NB4 (cell line): ENCODE results near the gene FRAS1.

ENCODE experiments used
- DNase-seq: peaks from one replicate; pipeline ENCODE4 v3.0.0; 2010; ENCODE audit warnings: low read depth
- H3K4me3 ChIP-seq: one replicate; pipeline ENCODE4 v1.5.1; 2011; ENCODE audit warnings: mild to moderate bottlenecking, low read depth, low read length, moderate library complexity
- CTCF ChIP-seq: IDR thresholded peaks from one replicate; pipeline ENCODE4 v1.5.1; 2012; ENCODE audit warnings: low read depth, low read length
- MAX ChIP-seq: IDR thresholded peaks from 2 replicates; pipeline ENCODE4 v1.6.1; 2011; ENCODE audit warnings: low read depth, low read length
- MYC ChIP-seq: IDR thresholded peaks from 2 replicates; pipeline ENCODE4 v1.6.1; 2011; ENCODE audit warnings: low read depth, low read length
- POLR2A ChIP-seq: IDR thresholded peaks from 2 replicates; pipeline ENCODE4 v1.6.1; 2011; ENCODE audit warnings: mild to moderate bottlenecking; ENCODE audit not compliant: insufficient read length; ENCODE audit errors: extremely low read depth

Gene FRAS1

GRCh38 chr4:78377555-78377954 is 320.4 kb downstream of the FRAS1 start:
- no peak overlapping the region for H3K4me3 ChIP-seq
- DNase-seq = no peak
- no peak for TF ChIP-seq MYC
- no peak for TF ChIP-seq CTCF
- TF ChIP-seq MAX = no peak
- no peak for TF ChIP-seq POLR2A

- no peak for DNase-seq
- TF ChIP-seq MAX = no peak
- no peak for TF ChIP-seq CTCF
- no peak for TF ChIP-seq POLR2A
- no peak for TF ChIP-seq MYC
- H3K4me3 ChIP-seq = no peak overlapping the region
Observed at GRCh38 chr4:78379040-78379439, 321.9 kb downstream of the FRAS1 start.

- TF ChIP-seq MYC (no peak), MAX (no peak), CTCF (no peak), POLR2A (no peak)
- no peak overlapping the region for H3K4me3 ChIP-seq
- no peak for DNase-seq
Observed at GRCh38 chr4:78379991-78380729, 323.0 kb downstream of the FRAS1 start.

- DNase-seq = no peak
- H3K4me3 ChIP-seq = no peak overlapping the region
- TF ChIP-seq MAX (no peak), CTCF (no peak), MYC (no peak), POLR2A (no peak)
Observed at GRCh38 chr4:78386679-78387078, 329.6 kb downstream of the FRAS1 start.

GRCh38 chr4:78395642-78396041 is 338.5 kb downstream of the FRAS1 start:
- DNase-seq = no peak
- TF ChIP-seq MYC (no peak), MAX (no peak), POLR2A (no peak), CTCF (no peak)
- H3K4me3 ChIP-seq = no peak overlapping the region
